NB4 (cell line): Measurements from ENCODE around the gene NRARP.

Experiments
- CTCF ChIP-seq: IDR thresholded peaks from one replicate; pipeline ENCODE4 v1.5.1; 2012; ENCODE audit warnings: low read depth, low read length
- POLR2A ChIP-seq: IDR thresholded peaks from 2 replicates; pipeline ENCODE4 v1.6.1; 2011; ENCODE audit warnings: mild to moderate bottlenecking; ENCODE audit not compliant: insufficient read length; ENCODE audit errors: extremely low read depth

GRCh38 chr9:137269231-137269772, 32.8 kb downstream of the NRARP start:
- no peak for TF ChIP-seq CTCF
- TF ChIP-seq POLR2A = no peak
